GM12875 (cell line): ENCODE measurements around the gene RECQL5.

Experiments used
- H3K4me3 ChIP-seq: one replicate; pipeline ENCODE4 v1.5.1; 2011; ENCODE audit warnings: low read depth, low read length, control low read depth
- TF ChIP-seq, protein P1 (sequence below): IDR thresholded peaks from 2 replicates; pipeline ENCODE4 v1.5.1; 2011; ENCODE audit warnings: low read depth, mild to moderate bottlenecking, control low read depth, inconsistent platforms, low read length, moderate library complexity, borderline replicate concordance; ENCODE audit not compliant: insufficient read depth

The RECQL5 gene

DNA sequence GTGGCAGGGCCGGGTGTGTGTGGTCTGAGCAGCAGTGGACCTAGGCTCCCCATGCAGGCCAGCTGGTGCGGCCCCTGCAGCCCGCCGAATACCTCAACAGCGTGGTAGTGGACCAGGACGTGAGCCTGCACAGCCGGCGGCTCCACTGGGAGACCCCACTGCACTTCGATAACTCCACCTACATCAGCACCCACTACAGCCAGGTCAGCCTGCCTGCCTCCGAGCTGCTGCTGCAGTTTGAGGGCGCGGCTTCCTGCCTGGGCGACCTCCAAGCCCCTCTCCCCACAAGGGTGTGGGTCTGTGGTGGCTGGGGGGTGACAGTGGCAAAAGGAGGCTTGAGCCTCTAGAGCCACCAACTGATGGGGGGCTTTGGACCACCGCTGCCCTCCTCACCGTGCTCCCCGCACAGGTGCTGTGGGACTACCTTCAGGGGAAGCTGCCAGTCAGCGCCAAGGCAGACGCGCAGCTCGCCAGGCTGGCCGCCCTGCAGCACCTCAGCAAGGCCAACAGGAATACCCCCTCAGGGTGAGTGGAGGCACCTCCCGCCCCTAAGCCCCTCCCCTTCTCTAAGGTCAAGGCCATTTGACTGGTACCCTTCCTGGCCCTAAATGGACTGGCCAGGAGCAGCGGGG lies 42.1 kb downstream of the RECQL5 start:
- TF ChIP-seq, protein P1, sequence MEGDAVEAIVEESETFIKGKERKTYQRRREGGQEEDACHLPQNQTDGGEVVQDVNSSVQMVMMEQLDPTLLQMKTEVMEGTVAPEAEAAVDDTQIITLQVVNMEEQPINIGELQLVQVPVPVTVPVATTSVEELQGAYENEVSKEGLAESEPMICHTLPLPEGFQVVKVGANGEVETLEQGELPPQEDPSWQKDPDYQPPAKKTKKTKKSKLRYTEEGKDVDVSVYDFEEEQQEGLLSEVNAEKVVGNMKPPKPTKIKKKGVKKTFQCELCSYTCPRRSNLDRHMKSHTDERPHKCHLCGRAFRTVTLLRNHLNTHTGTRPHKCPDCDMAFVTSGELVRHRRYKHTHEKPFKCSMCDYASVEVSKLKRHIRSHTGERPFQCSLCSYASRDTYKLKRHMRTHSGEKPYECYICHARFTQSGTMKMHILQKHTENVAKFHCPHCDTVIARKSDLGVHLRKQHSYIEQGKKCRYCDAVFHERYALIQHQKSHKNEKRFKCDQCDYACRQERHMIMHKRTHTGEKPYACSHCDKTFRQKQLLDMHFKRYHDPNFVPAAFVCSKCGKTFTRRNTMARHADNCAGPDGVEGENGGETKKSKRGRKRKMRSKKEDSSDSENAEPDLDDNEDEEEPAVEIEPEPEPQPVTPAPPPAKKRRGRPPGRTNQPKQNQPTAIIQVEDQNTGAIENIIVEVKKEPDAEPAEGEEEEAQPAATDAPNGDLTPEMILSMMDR: no peak
- no peak overlapping the region for H3K4me3 ChIP-seq

DNA sequence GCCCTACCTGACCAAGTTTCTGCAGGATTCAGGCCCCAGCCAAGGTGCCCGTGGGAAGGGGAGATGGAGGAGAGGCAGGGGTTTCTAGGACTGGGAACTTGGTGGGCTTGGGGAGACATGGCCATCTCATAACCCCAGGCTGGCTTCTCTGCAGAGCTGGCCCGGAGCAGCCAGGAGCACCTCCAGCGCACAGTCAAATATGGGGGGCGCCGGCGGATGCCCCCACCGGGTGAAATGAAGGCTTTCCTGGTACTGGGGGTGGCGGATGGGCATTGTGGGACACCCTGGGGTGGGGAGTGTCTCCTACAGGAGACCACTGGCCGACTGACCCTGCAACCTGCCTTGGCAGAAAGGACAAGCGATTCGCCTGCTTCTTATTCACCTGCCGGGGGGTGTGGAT lies 42.9 kb downstream of the RECQL5 start:
- no peak overlapping the region for H3K4me3 ChIP-seq
- TF ChIP-seq, protein P1: no peak

GRCh38 chr17:75623386-75623785 lies 43.6 kb downstream of the RECQL5 start:
- no peak overlapping the region for H3K4me3 ChIP-seq
- TF ChIP-seq, protein P1: no peak

- no peak overlapping the region for H3K4me3 ChIP-seq
- TF ChIP-seq, protein P1: no peak
Observed at GRCh38 chr17:75622771-75623273, 44.1 kb downstream of the RECQL5 start.

DNA sequence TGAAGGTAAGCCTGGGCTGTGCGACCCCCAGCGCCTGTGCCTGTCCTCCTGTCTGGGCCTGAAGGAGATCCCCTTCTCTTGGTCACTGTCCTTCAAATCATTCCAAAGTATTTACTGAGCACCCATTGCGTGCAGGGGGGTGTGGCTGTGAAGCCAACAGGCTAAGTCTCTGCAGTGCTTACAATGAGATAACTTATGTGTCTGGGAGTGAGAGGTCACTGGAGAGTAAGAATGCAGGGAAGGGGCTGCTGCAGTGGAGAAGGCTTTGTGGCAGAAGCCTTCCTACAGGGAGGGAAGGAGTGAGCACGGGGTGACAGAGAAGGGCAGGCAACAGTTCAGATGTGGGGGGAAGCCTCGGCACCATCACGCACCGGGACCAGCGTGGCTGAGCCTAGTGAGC lies 44.9 kb downstream of the RECQL5 start:
- no peak overlapping the region for H3K4me3 ChIP-seq
- TF ChIP-seq, protein P1: no peak

GRCh38 chr17:75621489-75621888 lies 45.5 kb downstream of the RECQL5 start:
- TF ChIP-seq, protein P1: no peak
- H3K4me3 ChIP-seq: no peak overlapping the region

DNA sequence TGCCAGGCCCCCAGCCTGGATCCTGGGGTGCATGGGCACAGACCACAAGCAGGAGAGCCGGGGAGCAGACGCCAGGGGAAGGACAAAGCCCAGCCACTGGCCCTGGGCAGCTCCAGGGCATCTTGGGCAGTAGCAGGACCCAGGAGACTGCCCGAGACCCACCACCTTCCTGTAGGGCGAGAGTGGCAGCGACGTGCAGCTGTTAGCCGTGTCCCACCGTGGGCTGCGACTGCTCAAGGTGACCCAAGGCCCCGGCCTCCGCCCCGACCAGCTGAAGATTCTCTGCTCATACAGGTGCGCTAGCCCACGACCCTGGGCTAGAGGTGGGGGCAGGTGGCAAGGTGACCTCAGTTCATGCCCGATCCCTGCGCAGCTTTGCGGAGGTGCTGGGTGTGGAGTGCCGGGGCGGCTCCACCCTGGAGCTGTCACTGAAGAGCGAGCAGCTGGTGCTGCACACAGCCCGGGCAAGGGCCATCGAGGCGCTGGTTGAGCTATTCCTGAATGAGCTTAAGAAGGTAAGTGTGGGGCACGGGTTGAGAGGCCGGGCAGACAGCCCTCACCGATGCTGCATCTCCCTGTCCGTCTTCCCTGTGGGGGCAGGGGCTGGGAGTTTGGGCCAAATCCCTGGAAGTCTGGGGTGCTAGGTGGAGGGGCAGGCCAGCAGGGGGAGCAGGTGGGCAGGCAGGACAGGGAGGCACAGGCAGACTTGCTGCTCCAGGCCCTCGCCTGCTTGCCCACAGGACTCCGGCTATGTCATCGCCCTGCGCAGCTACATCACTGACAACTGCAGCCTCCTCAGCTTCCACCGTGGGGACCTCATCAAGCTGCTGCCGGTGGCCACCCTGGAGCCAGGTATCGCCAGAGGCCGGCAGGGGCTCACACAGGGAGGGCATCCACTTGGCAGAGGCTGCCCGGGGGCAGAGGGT lies 47.2 kb downstream of the RECQL5 start:
- TF ChIP-seq, protein P1: peak; percentile 63

More for the DNA sequence above, 47.2 kb downstream of the RECQL5 start:
- no peak overlapping the region for H3K4me3 ChIP-seq
